PFSK-1 (cell line): ENCODE results near the gene EML1.

Experiments
- FOXP2 ChIP-seq: optimal IDR thresholded peaks from 2 replicates; pipeline ENCODE3; 2011; ENCODE audit warnings: borderline replicate concordance, control low read depth, inconsistent platforms; ENCODE audit not compliant: insufficient read depth; ENCODE audit errors: extremely low read length, extremely low read depth
- POLR2AphosphoS5 ChIP-seq: IDR thresholded peaks from 2 replicates; pipeline ENCODE4 v1.6.1; 2012; ENCODE audit warnings: low read depth, mild to moderate bottlenecking, control low read depth, low read length, moderate library complexity
- REST ChIP-seq, 2 experiments: IDR thresholded peaks; 2 replicates each; pipeline versions ENCODE4 v1.6.1 to v1.8.0; 2011 to 2012; ENCODE audit warnings: low read depth in 2 of 2, low read length in 2 of 2, control low read depth in 1 of 2, inconsistent platforms in 1 of 2, mild to moderate bottlenecking in 1 of 2, moderate library complexity in 1 of 2; ENCODE audit not compliant: insufficient read depth in 1 of 2
- SIN3A ChIP-seq: IDR thresholded peaks from 2 replicates; pipeline ENCODE4 v1.6.1; 2012; ENCODE audit warnings: mild to moderate bottlenecking, low read length, moderate library complexity, borderline replicate concordance; ENCODE audit not compliant: insufficient read depth
- TAF1 ChIP-seq: IDR thresholded peaks from 2 replicates; pipeline ENCODE4 v1.6.1; 2012; ENCODE audit warnings: low read length, control low read depth, borderline replicate concordance; ENCODE audit not compliant: insufficient read depth

The EML1 gene

GRCh38 chr14:99789581-99789980 is 3.6 kb upstream of the EML1 start:
- TF ChIP-seq REST (IDR thresholded peaks at IDR 0.05; ENCODE audit: insufficient read depth in 1 of 2, low read depth in 2 of 2, low read length in 2 of 2) (no peak), TAF1 (no peak), POLR2AphosphoS5 (no peak), SIN3A (no peak), FOXP2 (no peak)

- TF ChIP-seq FOXP2 = no peak
- no peak for TF ChIP-seq POLR2AphosphoS5
- TF ChIP-seq SIN3A = no peak
- TF ChIP-seq REST (IDR thresholded peaks at IDR 0.05; ENCODE audit: insufficient read depth in 1 of 2, low read depth in 2 of 2, low read length in 2 of 2) = no peak
- no peak for TF ChIP-seq TAF1
These were observed 2.8 kb upstream of the EML1 start for GRCh38 chr14:99790201-99790977.

GRCh38 chr14:99790978-99791376 is 2.2 kb upstream of the EML1 start:
- TF ChIP-seq FOXP2 (no peak), SIN3A (no peak), POLR2AphosphoS5 (no peak), REST (IDR thresholded peaks at IDR 0.05; ENCODE audit: insufficient read depth in 1 of 2, low read depth in 2 of 2, low read length in 2 of 2) (no peak), TAF1 (no peak)

GRCh38 chr14:99791476-99792209 is 1.6 kb upstream of the EML1 start:
- no peak for TF ChIP-seq POLR2AphosphoS5

- TF ChIP-seq POLR2AphosphoS5 (no peak), REST (IDR thresholded peaks at IDR 0.05; ENCODE audit: insufficient read depth in 1 of 2, low read depth in 2 of 2, low read length in 2 of 2) (no peak), SIN3A (no peak), TAF1 (no peak), FOXP2 (no peak)
These were observed 1.0 kb upstream of the EML1 start for GRCh38 chr14:99792210-99792535.
